ENCODE data around the gene SNCG.
"Not testable (repeated sequence)": the region's sequence is repeated elsewhere in the genome, so short reads cannot be mapped to it uniquely, and the experiment has no call there.

The SNCG gene

GRCh38 chr10:86958116-86958900, at the start of gene SNCG:
SNCG (plus strand) TSS chr10:86958599; CDS start chr10:86958698, 99 bp downstream.
- FAIRE-seq (no peak), DNase-seq (ENCODE audit: low spot score) (no peak)

- no peak for DNase-seq (ENCODE audit: low spot score)
- no peak for FAIRE-seq
These were observed 43.7 kb upstream of the SNCG start for GRCh38 chr10:86914734-86915133.

GRCh38 chr10:86918022-86918471, 40.4 kb upstream of the SNCG start:
- no peak for FAIRE-seq
- no peak for DNase-seq (ENCODE audit: low spot score)

- FAIRE-seq (no peak), DNase-seq (ENCODE audit: low spot score) (no peak)
These were observed 35.8 kb upstream of the SNCG start for GRCh38 chr10:86922553-86922961.

GRCh38 chr10:86929468-86930380, 28.7 kb upstream of the SNCG start:
- FAIRE-seq (no peak), DNase-seq (ENCODE audit: low spot score) (no peak)

- DNase-seq (ENCODE audit: low spot score) = no peak
- no peak for FAIRE-seq
These were observed 26.5 kb upstream of the SNCG start for GRCh38 chr10:86931872-86932271.

GRCh38 chr10:86932674-86933073, 25.7 kb upstream of the SNCG start:
- FAIRE-seq (no peak), DNase-seq (ENCODE audit: low spot score) (no peak)

- FAIRE-seq; DNase-seq (ENCODE audit: low spot score): not testable (repeated sequence)
These were observed 24.2 kb upstream of the SNCG start for GRCh38 chr10:86934162-86934711.

GRCh38 chr10:86936661-86937501, 21.5 kb upstream of the SNCG start:
- FAIRE-seq (no peak), DNase-seq (ENCODE audit: low spot score) (no peak)

- DNase-seq (ENCODE audit: low spot score) (no peak), FAIRE-seq (no peak)
These were observed 20.8 kb upstream of the SNCG start for GRCh38 chr10:86937502-86938154.

GRCh38 chr10:86938260-86938659, 20.1 kb upstream of the SNCG start:
- no peak for DNase-seq (ENCODE audit: low spot score)

GRCh38 chr10:86940076-86940475, 18.3 kb upstream of the SNCG start:
- not testable (repeated sequence) for DNase-seq (ENCODE audit: low spot score); FAIRE-seq

More at GRCh38 chr10:86938260-86938659, 20.1 kb upstream of the SNCG start:
- no peak for FAIRE-seq

- no peak for DNase-seq (ENCODE audit: low spot score)
- no peak for FAIRE-seq
These were observed 17.7 kb upstream of the SNCG start for GRCh38 chr10:86940677-86941076.

- DNase-seq (ENCODE audit: low spot score) = no peak
- no peak for FAIRE-seq
These were observed 17.0 kb upstream of the SNCG start for GRCh38 chr10:86941426-86941825.

- FAIRE-seq (no peak), DNase-seq (ENCODE audit: low spot score) (no peak)
These were observed 16.4 kb upstream of the SNCG start for GRCh38 chr10:86941991-86942421.

GRCh38 chr10:86942441-86943315, 15.7 kb upstream of the SNCG start:
- FAIRE-seq (no peak), DNase-seq (ENCODE audit: low spot score) (no peak)

GRCh38 chr10:86943316-86944030, 14.9 kb upstream of the SNCG start:
- FAIRE-seq (no peak), DNase-seq (ENCODE audit: low spot score) (no peak)

GRCh38 chr10:86944031-86944419, 14.4 kb upstream of the SNCG start:
- FAIRE-seq = no peak

GRCh38 chr10:86944471-86944870, 13.9 kb upstream of the SNCG start:
- no peak for FAIRE-seq

More at GRCh38 chr10:86944031-86944419, 14.4 kb upstream of the SNCG start:
- no peak for DNase-seq (ENCODE audit: low spot score)

More at GRCh38 chr10:86944471-86944870, 13.9 kb upstream of the SNCG start:
- no peak for DNase-seq (ENCODE audit: low spot score)
